Neural cell (in vitro differentiated cells): ENCODE measurements around the gene COL6A5. TPM values are rescaled to one million over a fixed set of nuclear protein-coding genes. Genes with fewer than 3 reads are reported as not detected.

Experiments
- H2AFZ ChIP-seq: fragments of 200-600, 300-800 bp; sonication (generic), shearing (Covaris generic); 2 replicates; pipeline ENCODE4 v1.6.0; 2014; ENCODE audit warnings: low read depth, mild to moderate bottlenecking, antibody characterized with exemption, low read length, moderate library complexity
- H3F3A ChIP-seq: fragments of 200-600 bp; shearing (Covaris generic); 2 replicates; pipeline ENCODE4 v1.6.1; 2016; ENCODE audit warnings: mild to moderate bottlenecking, moderate library complexity, mixed read lengths, antibody characterized with exemption, low read length; ENCODE audit not compliant: insufficient read depth, poor library complexity, severe bottlenecking
- H3K27ac ChIP-seq: fragments of 200-600, 300-800 bp; sonication (generic), shearing (Covaris generic); 2 replicates; pipeline ENCODE4 v1.5.1; 2014; ENCODE audit warnings: mild to moderate bottlenecking, low read length, moderate library complexity
- H3K27me3 ChIP-seq: fragments of 300-800, 200-600 bp; sonication (generic), shearing (Covaris generic); 2 replicates; pipeline ENCODE4 v1.6.0; 2014; ENCODE audit warnings: mild to moderate bottlenecking, low read depth, low read length, moderate library complexity; ENCODE audit not compliant: insufficient read depth
- H3K36me3 ChIP-seq: fragments of 300-800, 200-600 bp; sonication (generic), shearing (Covaris generic); 2 replicates; pipeline ENCODE4 v1.5.1; 2014; ENCODE audit warnings: mild to moderate bottlenecking, antibody characterized with exemption, low read length, moderate library complexity; ENCODE audit not compliant: insufficient read depth
- H3K4me2 ChIP-seq: fragments of 300-800, 200-600 bp; sonication (generic), shearing (Covaris generic); 2 replicates; pipeline ENCODE4 v1.6.0; 2014; ENCODE audit warnings: mild to moderate bottlenecking, low read length
- H3K4me3 ChIP-seq: fragments of 300-800, 200-600 bp; sonication (generic), shearing (Covaris generic); 2 replicates; pipeline ENCODE4 v1.5.1; 2014; ENCODE audit warnings: mild to moderate bottlenecking, low read length, moderate library complexity
- H3K79me2 ChIP-seq: fragments of 200-600 bp; shearing (Covaris generic); replicated peaks from 2 replicates; pipeline ENCODE4 v1.6.0; 2014; ENCODE audit warnings: mild to moderate bottlenecking, low read length, moderate library complexity; ENCODE audit not compliant: insufficient read depth
- H3K9ac ChIP-seq: fragments of 300-800, 200-600 bp; sonication (generic), shearing (Covaris generic); 2 replicates; pipeline ENCODE4 v1.6.1; 2016; ENCODE audit warnings: mild to moderate bottlenecking, low read length, mixed read lengths
- H3K9me2 ChIP-seq: fragments of 200-600 bp; shearing (Covaris generic); 2 replicates; pipeline ENCODE4 v1.6.1; 2016; ENCODE audit warnings: mild to moderate bottlenecking, low read length, mixed read lengths; ENCODE audit not compliant: insufficient read depth
- H3K9me3 ChIP-seq: fragments of 200-600, 300-800 bp; sonication (generic), shearing (Covaris generic); 2 replicates; pipeline ENCODE4 v1.6.1; 2016; ENCODE audit warnings: mild to moderate bottlenecking, mixed run types, low read length, moderate library complexity, mixed read lengths
- H4K20me1 ChIP-seq: fragments of 200-600 bp; shearing (Covaris generic); 2 replicates; pipeline ENCODE4 v1.6.1; 2016; ENCODE audit warnings: mild to moderate bottlenecking, mixed run types; ENCODE audit not compliant: insufficient read depth
- EP300 ChIP-seq: fragments of 450-650 bp; conservative IDR thresholded peaks from 2 replicates; pipeline ENCODE4 v1.6.1; 2014; ENCODE audit warnings: antibody characterized with exemption, mild to moderate bottlenecking, moderate library complexity; ENCODE audit not compliant: poor library complexity, severe bottlenecking
- EZH2 ChIP-seq: fragments of 200-600, 300-800 bp; shearing (Covaris generic), sonication (generic); IDR thresholded peaks from 2 replicates; pipeline ENCODE4 v1.6.1; 2014; ENCODE audit warnings: antibody characterized with exemption, low read length, borderline replicate concordance, mild to moderate bottlenecking; ENCODE audit not compliant: insufficient read depth, poor library complexity, severe bottlenecking
- MXI1 ChIP-seq: fragments of 450-650 bp; conservative IDR thresholded peaks from 2 replicates; pipeline ENCODE4 v1.6.1; 2014; ENCODE audit warnings: antibody characterized with exemption, mild to moderate bottlenecking; ENCODE audit not compliant: poor library complexity, severe bottlenecking
- POLR2AphosphoS5 ChIP-seq: IDR thresholded peaks from 2 replicates; pipeline ENCODE4 v1.6.1; 2012
- RAD21 ChIP-seq: fragments of 450-650 bp; conservative IDR thresholded peaks from 2 replicates; pipeline ENCODE4 v1.6.1; 2014; ENCODE audit warnings: antibody characterized with exemption, mild to moderate bottlenecking, moderate library complexity
- SMC3 ChIP-seq: fragments of 450-650 bp; conservative IDR thresholded peaks from 2 replicates; pipeline ENCODE4 v1.6.1; 2014; ENCODE audit warnings: antibody characterized with exemption, mild to moderate bottlenecking, moderate library complexity; ENCODE audit not compliant: poor library complexity
- TAF1 ChIP-seq: IDR thresholded peaks from 2 replicates; pipeline ENCODE4 v1.6.1; 2012; ENCODE audit warnings: low read depth
- polyA plus RNA-seq: library from polyadenylated mRNA; depleted of rRNA; stranded (reverse); fragments of >200 nt; gene quantifications from 2 replicates; pipeline ENCODE4 v1.2.3, GENCODE V29; 2014
- TF ChIP-seq, protein P1 (sequence below): IDR thresholded peaks from 2 replicates; pipeline ENCODE4 v1.6.1; 2012; ENCODE audit warnings: borderline replicate concordance
- TF ChIP-seq, protein P2 (sequence below): fragments of 450-650 bp; IDR thresholded peaks from 2 replicates; pipeline ENCODE4 v1.5.1; 2014; ENCODE audit warnings: antibody characterized with exemption, mild to moderate bottlenecking, moderate library complexity; ENCODE audit not compliant: poor library complexity, severe bottlenecking

COL6A5 gene
- polyA plus RNA-seq, 1 donor from 2014 or later = not detected

DNA sequence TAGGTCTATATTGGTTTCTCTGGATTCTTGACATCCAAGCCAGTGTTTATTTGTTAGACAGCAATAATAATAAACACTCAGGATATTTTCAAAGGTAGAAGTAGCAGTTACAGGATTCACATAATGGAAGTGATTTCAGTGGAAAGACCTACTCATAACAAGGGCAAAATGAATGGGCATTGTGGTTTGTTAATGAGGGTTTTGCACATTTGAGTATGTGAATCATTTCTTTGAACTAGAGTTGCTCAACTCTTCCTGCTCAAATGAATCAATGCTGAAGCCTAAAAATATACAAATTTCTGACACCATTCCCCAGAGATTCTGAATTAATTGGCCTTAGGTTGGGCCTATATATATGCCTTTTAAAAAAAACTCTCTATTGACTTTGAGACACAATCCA lies 4.1 kb upstream of the COL6A5 start:
- Histone ChIP-seq H4K20me1 (no peaks in the 10 kb centered on the region), H3K36me3 (no peaks in the 10 kb centered on the region), H3K79me2 (no peaks in the 10 kb centered on the region), H3K27me3 (peaks cover 24% of the 10 kb centered on the region), H2AFZ (no peak overlapping the region), H3K4me2 (no peak overlapping the region), H3K4me3 (no peak overlapping the region), H3K9me2 (no peaks in the 10 kb centered on the region), H3F3A (no peaks in the 10 kb centered on the region), H3K9me3 (no peaks in the 10 kb centered on the region), H3K27ac (no peak overlapping the region), H3K9ac (no peak overlapping the region)
- TF ChIP-seq EZH2 (no peak), RAD21 (no peak), POLR2AphosphoS5 (no peak), SMC3 (no peak), EP300 (no peak), TAF1 (no peak), MXI1 (no peak)
- TF ChIP-seq, protein P1, sequence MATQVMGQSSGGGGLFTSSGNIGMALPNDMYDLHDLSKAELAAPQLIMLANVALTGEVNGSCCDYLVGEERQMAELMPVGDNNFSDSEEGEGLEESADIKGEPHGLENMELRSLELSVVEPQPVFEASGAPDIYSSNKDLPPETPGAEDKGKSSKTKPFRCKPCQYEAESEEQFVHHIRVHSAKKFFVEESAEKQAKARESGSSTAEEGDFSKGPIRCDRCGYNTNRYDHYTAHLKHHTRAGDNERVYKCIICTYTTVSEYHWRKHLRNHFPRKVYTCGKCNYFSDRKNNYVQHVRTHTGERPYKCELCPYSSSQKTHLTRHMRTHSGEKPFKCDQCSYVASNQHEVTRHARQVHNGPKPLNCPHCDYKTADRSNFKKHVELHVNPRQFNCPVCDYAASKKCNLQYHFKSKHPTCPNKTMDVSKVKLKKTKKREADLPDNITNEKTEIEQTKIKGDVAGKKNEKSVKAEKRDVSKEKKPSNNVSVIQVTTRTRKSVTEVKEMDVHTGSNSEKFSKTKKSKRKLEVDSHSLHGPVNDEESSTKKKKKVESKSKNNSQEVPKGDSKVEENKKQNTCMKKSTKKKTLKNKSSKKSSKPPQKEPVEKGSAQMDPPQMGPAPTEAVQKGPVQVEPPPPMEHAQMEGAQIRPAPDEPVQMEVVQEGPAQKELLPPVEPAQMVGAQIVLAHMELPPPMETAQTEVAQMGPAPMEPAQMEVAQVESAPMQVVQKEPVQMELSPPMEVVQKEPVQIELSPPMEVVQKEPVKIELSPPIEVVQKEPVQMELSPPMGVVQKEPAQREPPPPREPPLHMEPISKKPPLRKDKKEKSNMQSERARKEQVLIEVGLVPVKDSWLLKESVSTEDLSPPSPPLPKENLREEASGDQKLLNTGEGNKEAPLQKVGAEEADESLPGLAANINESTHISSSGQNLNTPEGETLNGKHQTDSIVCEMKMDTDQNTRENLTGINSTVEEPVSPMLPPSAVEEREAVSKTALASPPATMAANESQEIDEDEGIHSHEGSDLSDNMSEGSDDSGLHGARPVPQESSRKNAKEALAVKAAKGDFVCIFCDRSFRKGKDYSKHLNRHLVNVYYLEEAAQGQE = no peak
- TF ChIP-seq, protein P2, sequence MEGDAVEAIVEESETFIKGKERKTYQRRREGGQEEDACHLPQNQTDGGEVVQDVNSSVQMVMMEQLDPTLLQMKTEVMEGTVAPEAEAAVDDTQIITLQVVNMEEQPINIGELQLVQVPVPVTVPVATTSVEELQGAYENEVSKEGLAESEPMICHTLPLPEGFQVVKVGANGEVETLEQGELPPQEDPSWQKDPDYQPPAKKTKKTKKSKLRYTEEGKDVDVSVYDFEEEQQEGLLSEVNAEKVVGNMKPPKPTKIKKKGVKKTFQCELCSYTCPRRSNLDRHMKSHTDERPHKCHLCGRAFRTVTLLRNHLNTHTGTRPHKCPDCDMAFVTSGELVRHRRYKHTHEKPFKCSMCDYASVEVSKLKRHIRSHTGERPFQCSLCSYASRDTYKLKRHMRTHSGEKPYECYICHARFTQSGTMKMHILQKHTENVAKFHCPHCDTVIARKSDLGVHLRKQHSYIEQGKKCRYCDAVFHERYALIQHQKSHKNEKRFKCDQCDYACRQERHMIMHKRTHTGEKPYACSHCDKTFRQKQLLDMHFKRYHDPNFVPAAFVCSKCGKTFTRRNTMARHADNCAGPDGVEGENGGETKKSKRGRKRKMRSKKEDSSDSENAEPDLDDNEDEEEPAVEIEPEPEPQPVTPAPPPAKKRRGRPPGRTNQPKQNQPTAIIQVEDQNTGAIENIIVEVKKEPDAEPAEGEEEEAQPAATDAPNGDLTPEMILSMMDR = no peak

DNA sequence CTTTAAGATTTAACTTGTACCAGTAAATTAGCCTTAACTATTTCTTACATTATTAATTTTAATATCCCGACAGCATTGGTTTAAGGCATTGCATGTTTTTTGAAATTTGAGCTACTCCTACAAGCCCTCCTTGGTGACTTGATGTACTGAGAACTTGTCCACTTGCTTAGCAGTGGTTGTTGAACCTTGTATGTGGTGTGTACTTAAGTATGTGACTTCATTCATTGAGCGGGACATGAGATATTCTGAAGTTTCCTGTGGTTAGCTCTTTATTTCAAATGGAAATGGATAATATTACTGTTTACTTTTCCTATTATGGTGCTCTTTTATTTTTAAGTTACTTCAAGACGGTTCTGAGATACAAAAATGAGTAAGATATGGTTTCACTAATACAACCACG lies 3.6 kb upstream of the COL6A5 start:
- H3F3A ChIP-seq = no peaks in the 10 kb centered on the region
- H4K20me1 ChIP-seq = no peaks in the 10 kb centered on the region
- no peak overlapping the region for H3K4me2 ChIP-seq
- H2AFZ ChIP-seq = no peak overlapping the region
- H3K4me3 ChIP-seq = no peak overlapping the region
- H3K9me3 ChIP-seq = no peaks in the 10 kb centered on the region
- no peaks in the 10 kb centered on the region for H3K9me2 ChIP-seq
- H3K27ac ChIP-seq = no peak overlapping the region
- peaks cover 29% of the 10 kb centered on the region for H3K27me3 ChIP-seq
- no peak overlapping the region for H3K9ac ChIP-seq
- no peaks in the 10 kb centered on the region for H3K79me2 ChIP-seq
- TF ChIP-seq TAF1 (no peak), SMC3 (no peak), POLR2AphosphoS5 (no peak), EP300 (no peak), MXI1 (no peak), RAD21 (no peak), EZH2 (no peak)
- TF ChIP-seq, protein P2 = no peak
- TF ChIP-seq, protein P1 = no peak
- H3K36me3 ChIP-seq = no peaks in the 10 kb centered on the region
